Activated CD4-positive, alpha-beta T cell treated with anti-CD3 and anti-CD28 coated beads, Interleukin-2, Interleukin-4, amounts not matched to agents 100 ng/mL and 50 ng/mL, durations not matched to agents 16 hours and 8 hours (primary cell): ENCODE data around the gene MED15.
"Not testable (repeated sequence)": the region's sequence is repeated elsewhere in the genome, so short reads cannot be mapped to it uniquely, and the experiment has no call there.

Experiments used
- DNase-seq: peaks from one replicate; pipeline ENCODE4 v3.0.0-alpha.2; 2020; ENCODE audit warnings: low spot score

Gene MED15

GRCh38 chr22:20531404-20532201 is 24.2 kb downstream of the MED15 start:
- DNase-seq, result no peak

- DNase-seq, result no peak
Measured at GRCh38 chr22:20532256-20532993, 25.0 kb downstream of the MED15 start.

GRCh38 chr22:20533095-20533878 is 25.9 kb downstream of the MED15 start:
- DNase-seq, result no peak

GRCh38 chr22:20533879-20534265 is 26.5 kb downstream of the MED15 start:
- DNase-seq, result no peak

- DNase-seq, result no peak
Measured at GRCh38 chr22:20536590-20537324, 29.3 kb downstream of the MED15 start.

- no peak for DNase-seq
Measured at GRCh38 chr22:20537325-20537756, 29.9 kb downstream of the MED15 start.

GRCh38 chr22:20537983-20538382 is 30.6 kb downstream of the MED15 start:
- DNase-seq, result no peak

- not testable (repeated sequence) for DNase-seq
Measured at GRCh38 chr22:20538875-20539274, 31.5 kb downstream of the MED15 start.

GRCh38 chr22:20542055-20542454 is 34.6 kb downstream of the MED15 start:
- no peak for DNase-seq

GRCh38 chr22:20542736-20543135 is 35.3 kb downstream of the MED15 start:
- DNase-seq, result no peak

- not testable (repeated sequence) for DNase-seq
Measured at GRCh38 chr22:20545318-20545634, 37.9 kb downstream of the MED15 start.

- no peak for DNase-seq
Measured at GRCh38 chr22:20545681-20546521, 38.5 kb downstream of the MED15 start.

- no peak for DNase-seq
Measured at GRCh38 chr22:20546541-20546950, 39.1 kb downstream of the MED15 start.

GRCh38 chr22:20547029-20547428 is 39.6 kb downstream of the MED15 start:
- no peak for DNase-seq

- DNase-seq, result no peak
Measured at GRCh38 chr22:20548806-20549205, 41.4 kb downstream of the MED15 start.

GRCh38 chr22:20549232-20549841 is 41.9 kb downstream of the MED15 start:
- DNase-seq, result no peak

GRCh38 chr22:20550057-20550817 is 42.8 kb downstream of the MED15 start:
- DNase-seq, result no peak

- DNase-seq, result peak; percentile 45
Measured at GRCh38 chr22:20550851-20551744, 43.7 kb downstream of the MED15 start.
